HepG2 (cell line): ENCODE data around the gene HPS6. TPM values are rescaled to one million over a fixed set of nuclear protein-coding genes. Genes with fewer than 3 reads are reported as not detected.

Experiments used
- ARNTL ChIP-seq: sonication (generic); formaldehyde crosslinking; IDR thresholded peaks from 2 replicates; pipeline ENCODE4 v1.4.0; 2020; ENCODE audit warnings: mild to moderate bottlenecking, missing genetic modification reagents
- ASH2L ChIP-seq: fragments of 300-600, 200-600 bp; sonication (generic); IDR thresholded peaks from 2 replicates; pipeline ENCODE4 v1.7.0; 2017; ENCODE audit warnings: low read depth, mild to moderate bottlenecking, moderate library complexity, mixed read lengths, low read length; ENCODE audit not compliant: insufficient read length
- BORCS8-MEF2B ChIP-seq: sonication (generic); formaldehyde crosslinking; IDR thresholded peaks from 2 replicates; pipeline ENCODE4 v1.8.0; 2022; ENCODE audit warnings: mild to moderate bottlenecking, missing genetic modification reagents
- GFI1 ChIP-seq: sonication (generic); formaldehyde crosslinking; IDR thresholded peaks from 2 replicates; pipeline ENCODE4 v1.5.0; 2020; ENCODE audit warnings: missing genetic modification reagents, mild to moderate bottlenecking, borderline replicate concordance
- HBP1 ChIP-seq: IDR thresholded peaks from 2 replicates; pipeline ENCODE4 v1.6.1; 2016; ENCODE audit warnings: low read depth, control low read depth
- MTERF4 ChIP-seq: sonication (generic); formaldehyde crosslinking; IDR thresholded peaks from 2 replicates; pipeline ENCODE4 v1.8.0; 2023; ENCODE audit warnings: mild to moderate bottlenecking, missing genetic modification reagents
- MXD3 ChIP-seq: IDR thresholded peaks from 2 replicates; pipeline ENCODE4 v1.6.1; 2016; ENCODE audit warnings: mild to moderate bottlenecking, missing biosample characterization, missing genetic modification reagents
- MYPOP ChIP-seq: sonication (generic); formaldehyde crosslinking; IDR thresholded peaks from 2 replicates; pipeline ENCODE4 v1.8.1; 2023; ENCODE audit warnings: mild to moderate bottlenecking, moderate library complexity, missing genetic modification reagents
- NFKBIZ ChIP-seq: IDR thresholded peaks from 2 replicates; pipeline ENCODE4 v1.6.1; 2018; ENCODE audit warnings: missing genetic modification reagents, missing compliant biosample characterization
- NR1H2 ChIP-seq: sonication (generic); formaldehyde crosslinking; IDR thresholded peaks from 2 replicates; pipeline ENCODE4 v1.8.1; 2022; ENCODE audit warnings: low read depth, missing genetic modification reagents, borderline replicate concordance
- PHF8 ChIP-seq: sonication (generic); formaldehyde crosslinking; IDR thresholded peaks from 2 replicates; pipeline ENCODE4 v1.5.0; 2020; ENCODE audit warnings: missing genetic modification reagents
- RXRA ChIP-seq: sonication (generic); formaldehyde crosslinking; IDR thresholded peaks from 2 replicates; pipeline ENCODE4 v1.5.1; 2020; ENCODE audit warnings: missing genetic modification reagents
- SALL1 ChIP-seq: sonication (generic); formaldehyde crosslinking; IDR thresholded peaks from 2 replicates; pipeline ENCODE4 v1.8.0; 2022; ENCODE audit warnings: mild to moderate bottlenecking, missing genetic modification reagents
- SIN3A ChIP-seq: IDR thresholded peaks from 2 replicates; pipeline ENCODE4 v1.6.1; 2011; ENCODE audit warnings: low read depth, mild to moderate bottlenecking, control low read depth, low read length, borderline replicate concordance
- TEAD2 ChIP-seq: sonication (generic); formaldehyde crosslinking; IDR thresholded peaks from 2 replicates; pipeline ENCODE4 v1.9.0; 2021; ENCODE audit warnings: missing genetic modification reagents
- TOPORS ChIP-seq: sonication (generic); formaldehyde crosslinking; IDR thresholded peaks from 2 replicates; pipeline ENCODE4 v1.8.0; 2023; ENCODE audit warnings: mild to moderate bottlenecking, missing genetic modification reagents
- ZFX ChIP-seq: sonication (generic); formaldehyde crosslinking; IDR thresholded peaks from 2 replicates; pipeline ENCODE4 v1.4.0; 2020; ENCODE audit warnings: mild to moderate bottlenecking, low read depth, missing genetic modification reagents, moderate library complexity
- ZFY ChIP-seq: sonication (generic); formaldehyde crosslinking; IDR thresholded peaks from 2 replicates; pipeline ENCODE4 v1.4.0; 2020; ENCODE audit warnings: missing genetic modification reagents
- ZNF589 ChIP-seq: sonication (generic); formaldehyde crosslinking; conservative IDR thresholded peaks from 2 replicates; pipeline ENCODE4 v1.8.0; 2022; ENCODE audit warnings: mild to moderate bottlenecking, moderate library complexity, missing genetic modification reagents
- ZNF619 ChIP-seq: sonication (generic); formaldehyde crosslinking; IDR thresholded peaks from 2 replicates; pipeline ENCODE4 v1.4.0; 2020; ENCODE audit warnings: mild to moderate bottlenecking, missing genetic modification reagents
- ZNF724P ChIP-seq: sonication (generic); formaldehyde crosslinking; IDR thresholded peaks from 2 replicates; pipeline ENCODE4 v1.8.0; 2022; ENCODE audit warnings: missing genetic modification reagents, borderline replicate concordance
- ZNF776 ChIP-seq: sonication (generic); formaldehyde crosslinking; IDR thresholded peaks from 2 replicates; pipeline ENCODE4 v1.4.0; 2020; ENCODE audit warnings: mild to moderate bottlenecking, missing genetic modification reagents
- ZNF788 ChIP-seq: sonication (generic); formaldehyde crosslinking; IDR thresholded peaks from 2 replicates; pipeline ENCODE4 v1.5.0; 2020; ENCODE audit warnings: mild to moderate bottlenecking, missing genetic modification reagents, borderline replicate concordance
- ZNF792 ChIP-seq: IDR thresholded peaks from 2 replicates; pipeline ENCODE4 v1.6.1; 2016
- ZSCAN20 ChIP-seq: sonication (generic); formaldehyde crosslinking; IDR thresholded peaks from 2 replicates; pipeline ENCODE4 v1.4.0; 2020; ENCODE audit warnings: missing genetic modification reagents, mild to moderate bottlenecking, borderline replicate concordance
- polyA plus RNA-seq, 8 experiments: library from polyadenylated mRNA; depleted of rRNA in 3 of 8; stranded (reverse) in 7 of 8; unstranded in 1 of 8; fragments of >200 nt; fragmentation: Illumina TruSeq in 4 of 8; extraction: Trizol in 4 of 8; gene quantifications; 2 replicates each; pipeline versions ENCODE4 v1.2.1 to v1.2.3, GENCODE V29; 2011 to 2016; ENCODE audit warnings: low read depth in 4 of 8, missing spikeins in 1 of 8, mixed read lengths in 1 of 8; ENCODE audit not compliant: insufficient read depth in 1 of 8
- total RNA-seq, 5 experiments: library from RNA; depleted of rRNA; stranded (reverse); fragments of >200 nt; fragmentation: Illumina TruSeq; extraction: Trizol; gene quantifications; 2 replicates each; pipeline ENCODE4 v1.2.3, GENCODE V29; 2016; ENCODE audit warnings: low read depth in 1 of 5

The HPS6 gene
- total and polyA plus RNA-seq, 2 of the 13 experiments (the other 11 are each of a cell fraction or from before 2014, with no cell fraction given), result 2.9 to 14.9 TPM

- TF ChIP-seq TEAD2 (CRISPR knock-in tag) (no peak), RXRA (CRISPR knock-in tag) (peak; percentile 25; the same call in 1 of the 2 replicates), TOPORS (CRISPR knock-in tag) (no peak), MYPOP (0 out of 2 replicates have a peak, but pooled peaks have one; percentile 16), ZNF589 (0 out of 2 replicates have a peak, but pooled peaks have one; percentile 19), ZSCAN20 (CRISPR knock-in tag) (0 out of 2 replicates have a peak, but pooled peaks have one; percentile 39), NR1H2 (CRISPR knock-in tag) (no peak), SIN3A (0 out of 2 replicates have a peak, but pooled peaks have one; percentile 30), ZNF619 (CRISPR knock-in tag) (no peak), SALL1 (CRISPR knock-in tag) (peak; percentile 18), ZNF776 (CRISPR knock-in tag) (no peak; the same call in 1 of the 2 replicates), ZNF788 (0 out of 2 replicates have a peak, but pooled peaks have one; percentile 31), GFI1 (CRISPR knock-in tag) (0 out of 2 replicates have a peak, but pooled peaks have one; percentile 70), ZFX (peak; percentile 85; the same call in 1 of the 2 replicates), NFKBIZ (0 out of 2 replicates have a peak, but pooled peaks have one; percentile 6), ZFY (CRISPR knock-in tag) (peak; percentile 91), MXD3 (peak; percentile 20; the same call in 1 of the 2 replicates), MTERF4 (CRISPR knock-in tag) (0 out of 2 replicates have a peak, but pooled peaks have one; percentile 2), BORCS8-MEF2B (CRISPR knock-in tag) (peak; percentile 21; the same call in 1 of the 2 replicates), ZNF792 (CRISPR knock-in tag) (0 out of 2 replicates have a peak, but pooled peaks have one; percentile 42), HBP1 (CRISPR knock-in tag) (0 out of 2 replicates have a peak, but pooled peaks have one; percentile 36), ZNF724P (CRISPR knock-in tag) (0 out of 2 replicates have a peak, but pooled peaks have one; percentile 48), PHF8 (CRISPR knock-in tag) (peak; percentile 21; the same call in 1 of the 2 replicates), ARNTL (0 out of 2 replicates have a peak, but pooled peaks have one; percentile 3), ASH2L (peak; percentile 13)
Measured at GRCh38 chr10:102065561-102066398, 631 bp downstream of the HPS6 start (continued).
